GM19023 (cell line): ENCODE data around the gene LGALSL.

Experiments
- ATAC-seq: cut with Tn5 transposase; IDR thresholded peaks from one replicate; pipeline ENCODE4 v1.9.1; 2021; ENCODE audit warnings: mild to moderate bottlenecking, moderate library complexity; ENCODE audit not compliant: unreplicated experiment

The LGALSL gene

DNA sequence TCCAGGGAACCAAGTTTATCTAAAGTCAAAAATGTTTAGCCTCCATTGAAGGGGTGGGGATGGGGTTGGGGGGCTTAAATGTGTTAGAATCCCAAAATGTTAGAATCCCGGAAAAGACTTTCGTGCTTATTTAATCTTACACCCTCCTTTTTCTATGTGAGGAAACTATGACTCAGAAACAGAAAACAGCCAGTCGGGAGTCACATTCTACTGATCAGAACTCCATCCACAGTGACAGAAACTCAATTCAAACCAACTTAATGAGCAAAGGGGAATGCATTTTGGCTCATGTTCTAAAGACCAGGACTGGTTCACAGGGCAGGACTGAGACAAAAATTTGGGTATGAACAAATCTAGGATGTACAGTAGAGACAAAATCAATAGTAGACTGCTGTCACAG lies 38.3 kb downstream of the LGALSL start:
- no peak for ATAC-seq

- no peak for ATAC-seq
Measured at GRCh38 chr2:64492821-64493220, 38.9 kb downstream of the LGALSL start.

GRCh38 chr2:64493788-64494187 lies 39.8 kb downstream of the LGALSL start:
- no peak for ATAC-seq

GRCh38 chr2:64498438-64498837 lies 44.5 kb downstream of the LGALSL start:
- no peak for ATAC-seq

DNA sequence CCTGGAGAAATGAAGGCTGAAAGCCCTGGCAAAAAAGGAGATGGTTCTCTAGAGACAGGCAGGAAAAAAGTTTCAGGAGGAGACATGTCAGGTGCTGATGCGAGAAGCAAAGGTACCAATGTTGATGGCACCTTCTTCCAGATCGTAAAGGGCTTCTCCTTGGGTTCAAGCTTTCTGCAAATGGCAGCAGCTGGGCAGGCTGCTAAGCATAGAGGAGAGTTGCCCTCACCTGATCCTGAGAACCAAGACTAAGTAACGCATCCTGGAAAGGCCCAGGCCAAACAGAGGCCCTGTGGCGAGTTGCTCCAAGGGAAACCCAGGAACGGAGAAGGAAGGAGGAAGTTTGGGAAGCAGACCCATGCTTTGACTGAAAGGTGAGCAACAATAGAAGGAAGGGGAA lies 46.6 kb downstream of the LGALSL start:
- ATAC-seq, result no peak

DNA sequence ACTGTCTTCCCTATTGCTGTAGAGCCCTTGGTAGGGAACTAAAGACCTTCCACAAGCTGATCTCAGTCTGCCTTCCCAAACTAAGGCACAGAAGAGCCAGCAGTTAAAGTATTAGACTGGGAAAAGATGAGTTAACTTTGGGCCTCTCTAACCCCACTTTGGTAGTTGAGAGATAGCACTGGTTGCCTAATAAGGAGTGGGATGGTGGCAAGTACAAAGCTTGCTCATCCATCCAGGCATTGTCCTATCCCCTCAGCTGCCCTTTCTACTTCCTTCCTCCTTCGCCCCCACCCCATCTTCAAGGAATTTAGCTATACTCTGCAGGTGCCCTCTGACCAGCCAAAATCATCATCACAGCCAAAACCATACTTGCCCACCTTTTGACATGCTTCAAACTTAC lies 48.0 kb downstream of the LGALSL start:
- ATAC-seq, result no peak

- ATAC-seq, result no peak
Measured at GRCh38 chr2:64502860-64503259, 48.9 kb downstream of the LGALSL start.

- no peak for ATAC-seq
Measured at GRCh38 chr2:64504774-64505720, 51.1 kb downstream of the LGALSL start.

- no peak for ATAC-seq
Measured at GRCh38 chr2:64506686-64507085, 52.7 kb downstream of the LGALSL start.
